HG03159 (cell line): Measurements from ENCODE around the gene RCAN2.
A peak's percentile ranks its signal among the peaks of the same experiment; 100 is the strongest.

Source experiments
- ATAC-seq: cut with Tn5 transposase; IDR thresholded peaks from one replicate; pipeline ENCODE4 v1.9.1; 2021; ENCODE audit warnings: mild to moderate bottlenecking, moderate library complexity; ENCODE audit not compliant: unreplicated experiment

Gene RCAN2

GRCh38 chr6:46175446-46175845, 315.8 kb downstream of the RCAN2 start:
- peak; percentile 79 for ATAC-seq

- ATAC-seq, result no peak
Observed at GRCh38 chr6:46174904-46175303, 316.3 kb downstream of the RCAN2 start.

DNA sequence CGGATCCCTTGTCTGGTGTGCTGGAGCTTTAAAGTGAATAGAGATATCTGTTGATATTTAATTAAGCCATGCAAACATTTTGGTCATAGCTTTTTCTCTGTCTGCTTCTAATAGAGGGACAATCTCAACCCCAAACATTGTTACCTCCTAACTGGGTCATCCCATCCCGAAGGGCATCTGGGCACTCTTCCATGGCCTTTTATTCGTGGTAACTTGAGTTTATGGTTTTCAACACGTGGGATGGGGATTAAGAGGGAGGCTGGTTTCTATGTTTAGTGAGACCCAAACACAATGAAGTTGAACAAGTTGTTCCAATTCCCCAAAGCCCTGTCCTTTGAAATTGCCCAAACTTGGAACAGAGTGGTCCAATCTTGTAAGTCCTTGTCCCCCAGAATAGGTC, 319.1 kb downstream of the RCAN2 start:
- ATAC-seq, result no peak
